HG03139 (cell line): ENCODE data around the gene EPHA8.

Experiments used
- ATAC-seq: cut with Tn5 transposase; IDR thresholded peaks from one replicate; pipeline ENCODE4 v1.9.1; 2021; ENCODE audit not compliant: unreplicated experiment

The EPHA8 gene

GRCh38 chr1:22563671-22564602 lies 648 bp downstream of the EPHA8 start:
- no peak for ATAC-seq

- no peak for ATAC-seq
These were observed 2.9 kb downstream of the EPHA8 start for GRCh38 chr1:22566161-22566560.

- no peak for ATAC-seq
These were observed 3.9 kb downstream of the EPHA8 start for GRCh38 chr1:22567197-22567596.

- no peak for ATAC-seq
These were observed 4.7 kb downstream of the EPHA8 start for GRCh38 chr1:22567994-22568393.

GRCh38 chr1:22569269-22569668 lies 6.0 kb downstream of the EPHA8 start:
- ATAC-seq: no peak

- no peak for ATAC-seq
These were observed 7.0 kb downstream of the EPHA8 start for GRCh38 chr1:22570140-22570909.

GRCh38 chr1:22572818-22573217 lies 9.5 kb downstream of the EPHA8 start:
- no peak for ATAC-seq

GRCh38 chr1:22573237-22573636 lies 9.9 kb downstream of the EPHA8 start:
- no peak for ATAC-seq

- no peak for ATAC-seq
These were observed 12.4 kb downstream of the EPHA8 start for GRCh38 chr1:22575532-22576149.

- ATAC-seq: no peak
These were observed 12.9 kb downstream of the EPHA8 start for GRCh38 chr1:22576150-22576544.

- ATAC-seq: no peak
These were observed 13.3 kb downstream of the EPHA8 start for GRCh38 chr1:22576617-22577016.

GRCh38 chr1:22578732-22579361 lies 15.6 kb downstream of the EPHA8 start:
- ATAC-seq: no peak

GRCh38 chr1:22579541-22580155 lies 16.4 kb downstream of the EPHA8 start:
- no peak for ATAC-seq

- ATAC-seq: no peak
These were observed 19.7 kb downstream of the EPHA8 start for GRCh38 chr1:22582661-22583635.

GRCh38 chr1:22584001-22584562 lies 20.8 kb downstream of the EPHA8 start:
- ATAC-seq: no peak

- ATAC-seq: no peak
These were observed 21.7 kb downstream of the EPHA8 start for GRCh38 chr1:22584970-22585369.

- ATAC-seq: no peak
These were observed 22.2 kb downstream of the EPHA8 start for GRCh38 chr1:22585471-22585870.

- no peak for ATAC-seq
These were observed 23.3 kb downstream of the EPHA8 start for GRCh38 chr1:22586356-22587130.
